Measurements from ENCODE around the gene OPRPN.

DNA sequence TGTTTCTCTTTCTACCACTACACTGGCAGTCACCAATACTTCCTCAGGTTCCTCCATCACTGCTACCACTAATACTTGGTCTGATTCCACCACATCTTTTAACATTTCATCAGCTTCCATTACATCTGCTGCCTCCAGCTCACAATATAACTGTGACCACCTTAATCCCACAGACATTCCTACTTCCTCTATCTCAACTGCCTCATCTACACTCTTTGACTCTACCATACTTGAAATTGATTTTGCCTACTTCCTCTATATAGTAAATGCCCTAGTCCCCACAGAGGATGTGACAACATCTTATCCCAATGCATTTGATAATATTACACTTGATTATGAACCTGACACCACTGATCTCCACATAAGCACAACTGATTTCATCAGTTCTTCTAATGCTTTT lies 29.0 kb downstream of the OPRPN start:
- TF ChIP-seq EZH2 (IDR thresholded peaks at IDR 0.05) = no peak
- no peak for TF ChIP-seq POLR2AphosphoS5 (IDR thresholded peaks at IDR 0.05; ENCODE audit: borderline replicate concordance, low read depth, low read length)
- no peak for TF ChIP-seq FOXP2 (optimal IDR thresholded peaks at IDR 0.05; ENCODE audit: control extremely low read depth, extremely low read length, insufficient read depth)
